ENCODE results near the gene LARGE1.

Gene LARGE1

DNA sequence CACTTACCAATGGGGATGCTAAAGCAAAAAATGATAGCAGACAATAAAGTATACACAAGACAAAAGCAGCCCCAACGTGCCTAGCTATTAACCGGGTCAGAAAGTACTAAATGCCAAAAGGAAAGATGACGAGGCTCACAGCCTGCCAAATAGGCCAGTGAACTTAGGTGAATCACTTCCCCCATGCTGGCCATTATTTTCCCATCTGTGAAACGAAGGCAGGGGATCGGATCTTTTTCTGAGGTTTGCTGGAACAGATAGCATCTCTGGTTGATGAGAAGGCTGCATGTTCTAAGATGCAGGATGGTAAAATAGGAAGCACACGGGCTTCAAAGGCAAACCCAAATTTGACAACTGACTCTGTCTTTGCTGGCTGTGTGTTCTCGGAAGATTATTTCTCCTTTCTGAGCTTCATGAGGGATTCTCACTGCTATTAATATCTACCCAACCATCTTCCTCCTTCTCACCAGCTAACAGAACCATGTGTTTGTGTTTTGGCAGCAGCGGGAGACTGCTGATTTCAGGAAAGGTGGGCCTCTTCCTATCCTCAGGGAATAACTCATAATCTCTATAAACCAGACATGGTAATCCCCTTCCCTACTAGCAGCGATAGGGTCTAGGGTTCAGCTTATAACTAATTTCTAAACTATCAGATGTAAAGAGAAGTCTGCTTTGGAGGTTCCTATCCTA, 390.7 kb downstream of the LARGE1 start:
- DNase-seq = no peak

DNA sequence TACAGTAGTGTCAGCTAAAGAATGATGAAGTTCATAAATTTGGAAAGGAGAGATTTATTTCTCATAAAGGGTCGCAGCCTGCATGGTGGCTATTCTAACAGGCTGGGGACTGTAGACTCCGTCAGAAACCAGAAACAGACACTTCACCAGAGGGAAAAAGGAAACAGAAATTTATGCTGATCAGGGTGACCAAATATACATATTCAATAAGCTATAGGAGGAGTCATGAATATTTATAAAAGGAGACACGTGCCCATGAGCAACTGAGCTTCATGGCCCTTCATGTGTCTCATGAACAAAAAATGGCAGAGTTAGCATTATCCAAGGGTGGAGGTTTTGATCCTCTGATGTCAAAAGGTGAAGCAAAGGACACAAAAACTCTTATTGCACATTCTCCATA, 392.1 kb downstream of the LARGE1 start:
- DNase-seq = no peak

GRCh38 chr22:33526434-33527107, 393.7 kb downstream of the LARGE1 start:
- no peak for DNase-seq

DNA sequence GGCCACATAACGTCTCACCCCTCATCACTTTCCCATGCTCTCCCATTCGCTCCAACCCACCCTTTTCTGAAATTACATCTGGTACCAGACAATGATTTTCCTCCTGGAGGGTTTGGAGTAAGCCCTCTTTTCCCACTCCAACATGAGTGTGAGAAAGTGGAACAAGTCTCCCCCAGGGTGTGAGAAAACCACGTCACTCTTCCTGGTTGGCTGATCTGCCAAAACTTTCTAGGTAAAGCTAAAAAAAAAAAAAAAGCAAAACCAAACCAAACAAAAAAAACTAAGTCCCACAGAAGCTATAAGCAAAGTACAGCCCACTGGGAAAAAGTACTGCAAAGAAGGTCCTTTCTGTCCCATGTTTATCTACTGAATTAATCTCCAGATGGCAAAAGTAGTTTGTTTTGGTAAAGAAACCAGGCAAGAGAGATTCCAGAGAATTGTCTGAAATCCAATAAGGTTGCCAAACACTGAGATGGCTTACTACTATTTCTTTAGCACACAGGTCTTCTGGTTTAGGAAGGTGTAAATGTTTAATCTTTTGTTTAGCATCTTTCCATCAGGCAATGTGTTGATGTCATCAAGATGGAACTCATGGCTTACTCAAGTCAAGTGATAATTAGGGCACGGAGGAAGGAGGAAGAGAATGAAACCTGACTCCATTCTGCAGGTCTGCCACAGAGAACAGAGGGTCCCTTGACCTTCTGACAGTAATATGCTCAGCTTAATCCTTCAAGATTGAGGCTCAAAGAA, 395.6 kb downstream of the LARGE1 start:
- DNase-seq = no peak

GRCh38 chr22:33521879-33522665, 398.2 kb downstream of the LARGE1 start:
- DNase-seq = peak in 1 of 56 donors; percentile 1

DNA sequence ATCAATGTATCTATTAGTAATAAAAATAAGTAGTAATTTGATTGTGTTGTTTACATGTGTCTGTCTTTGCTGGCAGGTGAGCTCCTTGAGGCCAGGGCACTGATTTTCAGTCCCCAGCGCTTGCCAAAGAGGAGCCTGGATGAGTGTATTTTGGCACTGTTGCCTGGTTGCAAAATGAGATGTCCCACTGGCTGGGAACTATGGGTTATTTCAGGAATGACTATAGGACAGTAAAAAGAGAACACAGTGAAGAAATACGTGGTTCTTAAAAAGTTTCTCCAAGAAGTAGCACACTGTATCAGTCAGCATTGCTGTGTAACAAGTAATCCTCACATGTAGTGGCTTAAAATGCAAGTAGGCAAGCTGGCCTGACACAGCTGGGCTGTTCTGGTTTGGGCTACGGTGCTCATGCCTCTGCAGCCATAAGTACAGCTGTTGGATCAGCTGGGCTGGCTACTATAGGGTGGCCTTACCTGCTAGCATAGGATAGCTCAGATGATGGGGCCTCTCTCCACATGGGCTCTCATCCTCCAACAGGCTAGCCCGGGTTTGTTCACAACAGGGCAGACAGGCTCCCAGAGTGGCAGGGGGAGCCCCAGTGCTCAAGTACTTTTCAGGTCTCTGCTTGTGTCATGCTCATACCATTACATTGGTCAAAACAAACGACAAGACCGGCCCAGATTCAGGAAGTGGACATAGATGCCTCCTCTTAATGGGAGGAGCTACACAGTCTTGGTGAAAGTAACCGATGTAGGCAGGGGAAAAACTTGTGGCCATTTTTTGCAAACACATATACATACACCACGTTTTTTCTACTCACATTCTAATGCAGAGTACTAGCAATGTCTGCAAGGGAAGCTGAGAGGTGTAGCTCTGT, 399.1 kb downstream of the LARGE1 start:
- no peak for DNase-seq

GRCh38 chr22:33519974-33520903, 400.0 kb downstream of the LARGE1 start:
- peak in 9 of 56 donors; percentile 2 to 52 (median 9) for DNase-seq

- peak in 34 of 56 donors; percentile 3 to 62 (median 26) for DNase-seq
Observed at GRCh38 chr22:33519071-33519973, 401.0 kb downstream of the LARGE1 start.

DNA sequence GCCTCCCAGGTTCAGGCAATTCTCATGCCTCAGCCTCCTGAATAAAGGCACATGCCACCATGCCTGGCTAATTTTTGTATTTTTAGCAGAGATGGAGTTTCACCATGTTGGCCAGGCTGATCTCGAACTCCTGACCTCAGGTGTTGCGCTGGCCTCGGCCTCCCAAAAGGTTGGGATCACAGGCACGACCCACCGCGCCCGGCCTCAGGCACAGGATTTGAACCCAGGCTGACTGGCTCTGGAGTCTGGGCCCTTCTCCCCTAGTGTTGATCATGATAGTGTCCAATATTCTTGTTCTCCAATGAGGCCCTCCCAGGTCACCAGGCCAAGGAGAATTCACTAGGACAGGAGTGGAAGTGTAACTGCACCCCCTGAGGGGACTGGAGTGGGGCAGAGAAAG, 401.9 kb downstream of the LARGE1 start:
- DNase-seq = no peak

DNA sequence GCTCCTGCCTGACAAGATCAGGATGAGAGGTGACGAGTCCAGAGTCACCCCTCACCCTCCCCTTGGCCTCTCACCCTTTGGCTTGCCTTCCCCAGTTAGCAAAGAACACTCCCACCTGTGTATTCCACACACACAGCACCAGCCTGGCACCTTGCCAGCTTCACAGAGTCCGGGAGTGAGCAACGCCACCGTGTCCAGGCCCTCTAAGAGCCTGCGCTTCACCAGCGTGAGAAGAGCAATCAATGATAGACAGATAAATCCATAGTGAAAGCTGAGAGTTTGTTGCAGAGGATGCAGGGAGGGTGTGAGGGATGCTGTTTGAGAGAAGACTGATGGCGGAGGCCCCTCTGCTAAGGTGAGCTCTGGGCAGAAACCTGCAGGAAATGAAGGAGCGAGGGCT, 404.5 kb downstream of the LARGE1 start:
- peak in 3 of 56 donors; percentile 4 to 18 (median 13) for DNase-seq

DNA sequence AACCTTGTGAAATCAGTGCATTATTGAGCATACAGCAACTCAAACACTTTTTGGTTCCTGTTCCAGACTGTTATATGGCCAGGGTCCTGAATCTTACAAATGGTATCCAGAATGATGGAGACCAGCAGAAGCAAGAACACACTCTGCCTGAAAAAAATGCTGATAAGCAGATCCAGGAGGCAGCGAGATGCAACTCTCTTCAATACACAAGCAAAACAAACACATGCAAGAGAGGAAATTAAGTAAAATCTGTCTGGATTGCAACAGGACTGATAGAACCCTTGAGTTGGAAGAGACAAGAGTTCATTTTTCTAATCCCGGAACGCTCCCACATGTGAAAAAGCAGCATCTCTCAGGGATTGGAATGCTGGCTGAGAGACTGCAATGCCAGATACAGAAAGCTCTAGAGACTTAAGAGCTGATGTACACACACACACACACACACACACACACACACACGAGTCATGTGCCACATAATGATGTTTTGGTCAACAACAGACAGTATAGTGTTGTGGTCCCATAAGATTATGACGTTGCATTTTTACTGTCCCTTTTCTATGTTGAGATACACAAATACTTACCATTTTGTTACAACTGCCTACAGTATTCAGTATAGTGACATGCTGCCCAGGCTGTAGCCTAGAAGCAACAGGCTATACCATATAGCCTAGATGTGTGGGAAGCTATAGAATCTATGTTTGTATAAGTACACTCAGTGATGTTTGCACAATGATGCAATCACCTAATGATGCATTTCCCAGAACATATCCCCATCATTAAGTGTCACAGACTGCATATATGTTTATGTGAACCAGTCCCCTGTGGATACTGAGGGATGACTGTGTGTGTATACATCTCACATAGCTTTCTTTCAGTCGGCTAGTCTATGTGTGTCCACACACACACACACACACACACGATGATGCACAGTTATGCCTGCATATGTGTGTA, 406.6 kb downstream of the LARGE1 start:
- no peak for DNase-seq

- no peak for DNase-seq
Observed at GRCh38 chr22:33512908-33513307, 407.4 kb downstream of the LARGE1 start.

DNA sequence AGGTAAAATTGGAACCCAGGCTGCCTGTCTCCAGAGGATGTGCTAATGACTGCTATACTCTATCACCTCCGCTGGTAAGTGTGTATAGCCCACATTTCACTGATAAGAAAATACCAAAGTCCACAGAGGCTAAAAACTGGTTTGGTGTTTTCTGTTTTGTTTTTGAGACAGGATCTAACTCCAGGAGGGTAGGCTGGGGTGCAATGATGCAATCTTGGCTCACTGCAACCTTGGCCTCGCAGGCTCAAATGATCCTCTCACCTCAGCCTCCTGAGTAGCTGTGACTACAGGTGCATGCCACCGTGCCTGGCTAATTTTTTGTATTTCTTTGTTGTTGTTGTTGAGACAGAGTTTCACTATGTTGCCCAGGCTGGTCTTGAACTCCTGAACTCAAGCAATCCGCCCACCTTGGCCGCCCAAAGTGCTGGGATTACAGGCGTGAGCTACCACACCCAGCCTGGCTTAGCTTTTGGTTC, 409.8 kb downstream of the LARGE1 start:
- DNase-seq = no peak

DNA sequence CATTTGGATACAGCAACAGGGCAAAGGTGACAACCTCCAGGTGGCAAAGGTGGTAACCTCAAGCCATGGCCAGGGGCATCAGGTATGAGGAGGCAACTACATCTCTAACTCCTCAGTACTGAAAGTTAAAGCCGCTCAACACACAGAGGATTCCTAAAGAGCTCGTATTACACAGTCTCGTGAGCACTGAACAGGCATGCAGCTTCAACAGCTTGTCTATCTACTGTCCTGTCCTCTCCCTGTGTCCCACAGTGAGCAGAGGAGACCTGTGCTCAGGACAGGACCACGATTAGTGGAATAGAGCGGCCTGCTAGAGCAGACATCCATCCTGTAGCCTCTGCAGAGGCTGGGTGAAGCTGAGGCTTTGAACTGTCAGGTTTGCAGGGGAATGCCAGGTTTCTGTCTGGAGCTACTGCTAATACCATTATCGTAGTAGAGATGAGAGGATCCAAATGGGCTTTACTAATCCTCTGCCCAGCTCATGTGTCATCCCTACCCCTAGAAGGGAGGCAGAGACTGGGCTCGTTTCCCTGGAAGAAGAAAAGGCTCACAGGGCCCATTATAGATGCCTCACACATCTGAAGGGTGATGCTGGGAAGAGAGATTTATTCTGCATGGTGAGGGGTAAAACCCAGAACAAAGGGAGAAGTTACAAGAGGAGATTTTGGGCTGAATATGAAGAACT, 415.2 kb downstream of the LARGE1 start:
- no peak for DNase-seq

- DNase-seq = no peak
Observed at GRCh38 chr22:33496112-33496511, 424.2 kb downstream of the LARGE1 start.

Data from nucleus accumbens (tissue), 56 donors.